Measurements from ENCODE around the gene MORC4.

The MORC4 gene

DNA sequence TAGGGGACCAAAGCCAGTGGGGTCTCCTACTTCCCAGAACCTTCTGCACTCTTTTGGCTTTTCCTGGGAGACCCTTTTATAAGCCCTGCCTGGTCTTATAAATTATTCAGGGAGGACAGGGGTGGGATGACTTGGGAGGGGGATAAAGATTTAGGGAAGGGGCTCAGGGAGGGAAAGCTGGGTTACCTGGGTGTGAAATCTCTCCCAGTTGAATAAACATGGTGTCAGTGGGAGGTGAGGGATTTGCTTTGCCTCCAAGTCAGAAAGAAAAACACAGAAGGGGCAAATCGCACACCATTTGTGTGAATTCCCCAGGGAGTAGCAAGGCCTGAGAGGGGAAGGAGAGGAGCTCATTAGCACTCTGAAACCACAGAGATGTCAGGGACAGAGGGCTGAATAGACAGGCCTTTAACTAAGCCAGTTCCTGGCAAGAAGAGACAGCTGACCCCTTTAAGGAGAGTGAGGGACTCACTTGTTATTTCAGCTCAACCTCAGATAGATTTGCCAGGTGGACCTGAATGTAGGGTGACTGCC, 96.7 kb downstream of the MORC4 start, which contains the start of gene RIPPLY1:
Gene RIPPLY1 (minus strand): TSS at position 51 of the 534 bp plus-strand sequence. CDS start 54 bp downstream, outside the sequence.
- no peaks in the 10 kb centered on the region for H3K27me3 ChIP-seq (ENCODE audit: control insufficient read depth, low read length)
- no peak within 1 kb of the TSS for H3K4me2 ChIP-seq (ENCODE audit: low read length)
- H3F3A ChIP-seq (ENCODE audit: control insufficient read depth, insufficient read depth): no peaks in the 10 kb centered on the region
- H4K20me1 ChIP-seq (ENCODE audit: control insufficient read depth, insufficient read depth, low read depth, low read length): no peaks in the 10 kb centered on the region
- H3K9me3 ChIP-seq (ENCODE audit: control insufficient read depth, insufficient read depth, low read length): no peaks in the 10 kb centered on the region
- H3K4me3 ChIP-seq (ENCODE audit: low read length): no peak within 1 kb of the TSS
- TF ChIP-seq EZH2phosphoT487 (IDR thresholded peaks at IDR 0.05; ENCODE audit: borderline replicate concordance, low read length): no peak
- TF ChIP-seq, protein P1, sequence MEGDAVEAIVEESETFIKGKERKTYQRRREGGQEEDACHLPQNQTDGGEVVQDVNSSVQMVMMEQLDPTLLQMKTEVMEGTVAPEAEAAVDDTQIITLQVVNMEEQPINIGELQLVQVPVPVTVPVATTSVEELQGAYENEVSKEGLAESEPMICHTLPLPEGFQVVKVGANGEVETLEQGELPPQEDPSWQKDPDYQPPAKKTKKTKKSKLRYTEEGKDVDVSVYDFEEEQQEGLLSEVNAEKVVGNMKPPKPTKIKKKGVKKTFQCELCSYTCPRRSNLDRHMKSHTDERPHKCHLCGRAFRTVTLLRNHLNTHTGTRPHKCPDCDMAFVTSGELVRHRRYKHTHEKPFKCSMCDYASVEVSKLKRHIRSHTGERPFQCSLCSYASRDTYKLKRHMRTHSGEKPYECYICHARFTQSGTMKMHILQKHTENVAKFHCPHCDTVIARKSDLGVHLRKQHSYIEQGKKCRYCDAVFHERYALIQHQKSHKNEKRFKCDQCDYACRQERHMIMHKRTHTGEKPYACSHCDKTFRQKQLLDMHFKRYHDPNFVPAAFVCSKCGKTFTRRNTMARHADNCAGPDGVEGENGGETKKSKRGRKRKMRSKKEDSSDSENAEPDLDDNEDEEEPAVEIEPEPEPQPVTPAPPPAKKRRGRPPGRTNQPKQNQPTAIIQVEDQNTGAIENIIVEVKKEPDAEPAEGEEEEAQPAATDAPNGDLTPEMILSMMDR (IDR thresholded peaks at IDR 0.05; ENCODE audit: low read depth, low read length, poor library complexity, severe bottlenecking): no peak
- H3K27ac ChIP-seq (ENCODE audit: low read depth, low read length): no peak within 1 kb of the TSS
- no peaks in the 10 kb centered on the region for H3K9me2 ChIP-seq (replicated peaks; ENCODE audit: control insufficient read depth, low read length)
- no peaks in the 10 kb centered on the region for H3K4me1 ChIP-seq (ENCODE audit: control insufficient read depth, low read length)
- H3K79me2 ChIP-seq (ENCODE audit: control insufficient read depth, low read length): no peaks in the 10 kb centered on the region
- no peaks in the 10 kb centered on the region for H3K36me3 ChIP-seq (ENCODE audit: control insufficient read depth, low read length)

DNA sequence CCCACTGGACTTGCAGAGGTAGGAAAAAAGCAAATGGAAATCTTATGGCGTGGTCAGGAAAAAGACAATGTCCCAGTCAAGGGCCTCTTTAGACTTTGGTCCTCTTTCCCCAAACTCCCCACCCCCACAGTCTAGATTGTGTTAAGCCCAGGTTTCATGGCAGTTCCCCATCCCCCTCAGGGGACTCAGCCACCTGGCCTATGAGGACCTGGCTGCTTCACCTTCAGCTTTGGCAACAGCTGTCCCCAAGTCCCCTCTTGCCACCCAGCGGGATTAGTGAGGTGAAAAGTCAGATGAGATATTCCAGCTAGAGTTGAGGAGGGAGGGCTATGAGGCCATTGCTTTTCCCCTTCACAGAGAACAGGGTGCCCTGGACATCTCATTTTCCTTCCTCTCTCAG, 97.3 kb downstream of the MORC4 start:
- no peak for TF ChIP-seq EZH2phosphoT487 (IDR thresholded peaks at IDR 0.05; ENCODE audit: borderline replicate concordance, low read length)
- TF ChIP-seq, protein P1 (IDR thresholded peaks at IDR 0.05; ENCODE audit: low read depth, low read length, poor library complexity, severe bottlenecking): no peak
- no peaks in the 10 kb centered on the region for H3K9me2 ChIP-seq (replicated peaks; ENCODE audit: control insufficient read depth, low read length)
- H3F3A ChIP-seq (ENCODE audit: control insufficient read depth, insufficient read depth): no peaks in the 10 kb centered on the region
- H3K9me3 ChIP-seq (ENCODE audit: control insufficient read depth, insufficient read depth, low read length): no peaks in the 10 kb centered on the region
- no peaks in the 10 kb centered on the region for H3K36me3 ChIP-seq (ENCODE audit: control insufficient read depth, low read length)
- H3K79me2 ChIP-seq (ENCODE audit: control insufficient read depth, low read length): no peaks in the 10 kb centered on the region
- no peak overlapping the region for H3K27ac ChIP-seq (ENCODE audit: low read depth, low read length)
- no peak overlapping the region for H3K4me2 ChIP-seq (ENCODE audit: low read length)
- no peaks in the 10 kb centered on the region for H4K20me1 ChIP-seq (ENCODE audit: control insufficient read depth, insufficient read depth, low read depth, low read length)
- no peaks in the 10 kb centered on the region for H3K27me3 ChIP-seq (ENCODE audit: control insufficient read depth, low read length)
- H3K4me3 ChIP-seq (ENCODE audit: low read length): no peak overlapping the region
- no peaks in the 10 kb centered on the region for H3K4me1 ChIP-seq (ENCODE audit: control insufficient read depth, low read length)

DNA sequence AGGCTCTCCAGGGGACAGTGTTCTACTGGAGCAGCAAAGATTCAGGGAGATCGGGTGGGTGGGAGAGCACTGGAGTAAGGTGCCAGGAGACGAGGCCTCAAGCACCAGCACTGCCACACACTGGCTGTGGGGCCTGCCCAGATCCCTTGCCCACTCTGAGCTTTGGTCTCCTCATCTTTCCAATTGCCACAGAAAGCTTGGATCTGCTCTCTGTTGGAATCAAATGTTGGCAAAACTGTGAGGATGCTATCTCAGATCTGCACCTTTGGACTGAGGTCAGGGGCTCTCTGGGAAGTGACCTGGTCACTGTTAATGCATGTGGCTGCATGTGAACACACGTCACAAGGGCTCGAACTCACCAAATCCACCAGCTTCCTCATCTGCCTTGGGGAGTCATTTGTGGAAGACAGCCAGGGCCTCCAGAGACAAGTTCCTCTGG, 98.2 kb downstream of the MORC4 start:
- Histone ChIP-seq H3K4me1 (ENCODE audit: control insufficient read depth, low read length) (no peaks in the 10 kb centered on the region), H3K9me2 (replicated peaks; ENCODE audit: control insufficient read depth, low read length) (no peaks in the 10 kb centered on the region), H4K20me1 (ENCODE audit: control insufficient read depth, insufficient read depth, low read depth, low read length) (no peaks in the 10 kb centered on the region), H3K36me3 (ENCODE audit: control insufficient read depth, low read length) (no peaks in the 10 kb centered on the region), H3K4me3 (ENCODE audit: low read length) (no peak overlapping the region), H3K27ac (ENCODE audit: low read depth, low read length) (no peak overlapping the region), H3K79me2 (ENCODE audit: control insufficient read depth, low read length) (no peaks in the 10 kb centered on the region), H3K9me3 (ENCODE audit: control insufficient read depth, insufficient read depth, low read length) (no peaks in the 10 kb centered on the region), H3K27me3 (ENCODE audit: control insufficient read depth, low read length) (no peaks in the 10 kb centered on the region), H3K4me2 (ENCODE audit: low read length) (no peak overlapping the region), H3F3A (ENCODE audit: control insufficient read depth, insufficient read depth) (no peaks in the 10 kb centered on the region)
- TF ChIP-seq, protein P1 (IDR thresholded peaks at IDR 0.05; ENCODE audit: low read depth, low read length, poor library complexity, severe bottlenecking): no peak
- no peak for TF ChIP-seq EZH2phosphoT487 (IDR thresholded peaks at IDR 0.05; ENCODE audit: borderline replicate concordance, low read length)

Data from DOHH2 (cell line).